Forelimb muscle (tissue), 1 donor: ENCODE data around the gene ABCD1. TPM values are rescaled to one million over a fixed set of nuclear protein-coding genes. Genes with fewer than 3 reads are reported as not detected.
"Not testable (repeated sequence)": the region's sequence is repeated elsewhere in the genome, so short reads cannot be mapped to it uniquely, and the experiment has no call there.

ENCODE experiments used
- DNase-seq: peaks from one replicate; pipeline ENCODE4 v3.0.0-alpha.2; 2013; ENCODE audit warnings: low read depth
- polyA plus RNA-seq: library from polyadenylated mRNA; unstranded; fragments of 120-200 nt; gene quantifications from one replicate; pipeline ENCODE4 v1.2.1, GENCODE V29; 2013; ENCODE audit not compliant: insufficient read length

The ABCD1 gene
- 10.3 TPM for polyA plus RNA-seq

DNA sequence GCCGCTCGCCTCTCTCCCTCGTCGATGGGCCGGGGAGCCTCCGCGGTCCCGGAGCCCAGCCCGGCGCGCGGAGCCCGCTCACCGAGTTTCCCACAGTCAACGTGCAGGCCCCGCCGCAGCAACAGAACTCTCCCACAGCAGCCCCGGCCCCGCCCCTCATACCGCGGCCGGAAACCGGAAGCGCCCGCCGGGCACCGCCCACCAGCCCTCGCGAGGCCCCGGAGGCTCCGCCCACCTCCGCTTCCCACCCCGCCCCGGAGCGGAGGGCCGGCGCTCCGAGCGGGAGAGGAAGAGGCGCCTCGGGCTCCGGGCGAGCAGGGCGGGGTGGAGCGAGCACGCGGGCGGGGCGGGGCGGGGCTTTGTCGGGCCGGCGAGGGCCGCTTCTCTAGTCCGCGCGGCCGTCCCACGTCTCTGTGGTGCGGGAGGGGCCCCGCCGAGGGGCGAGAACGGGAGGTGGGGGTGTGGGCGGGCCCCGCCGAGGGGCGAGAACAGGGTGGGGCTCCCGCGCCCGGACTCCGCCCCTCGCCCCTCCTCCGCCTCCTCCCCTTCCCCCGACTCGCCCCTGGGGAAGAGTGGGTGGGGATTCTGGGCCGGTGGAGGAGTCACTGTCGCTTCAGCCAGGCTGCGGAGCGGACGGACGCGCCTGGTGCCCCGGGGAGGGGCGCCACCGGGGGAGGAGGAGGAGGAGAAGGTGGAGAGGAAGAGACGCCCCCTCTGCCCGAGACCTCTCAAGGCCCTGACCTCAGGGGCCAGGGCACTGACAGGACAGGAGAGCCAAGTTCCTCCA lies at the start of gene ABCD1, which contains the start of gene BCAP31:
Gene ABCD1 (plus strand): TSS at position 605 of the 787 bp plus-strand sequence. CDS start 411 bp downstream, outside the sequence.
Gene BCAP31 (minus strand): TSS at position 136 of the 787 bp plus-strand sequence. CDS start 1,143 bp downstream, outside the sequence.
- DNase-seq: peak; percentile 45

- DNase-seq: no peak
These were observed 43.5 kb upstream of the ABCD1 start for GRCh38 chrX:153681175-153681574.

DNA sequence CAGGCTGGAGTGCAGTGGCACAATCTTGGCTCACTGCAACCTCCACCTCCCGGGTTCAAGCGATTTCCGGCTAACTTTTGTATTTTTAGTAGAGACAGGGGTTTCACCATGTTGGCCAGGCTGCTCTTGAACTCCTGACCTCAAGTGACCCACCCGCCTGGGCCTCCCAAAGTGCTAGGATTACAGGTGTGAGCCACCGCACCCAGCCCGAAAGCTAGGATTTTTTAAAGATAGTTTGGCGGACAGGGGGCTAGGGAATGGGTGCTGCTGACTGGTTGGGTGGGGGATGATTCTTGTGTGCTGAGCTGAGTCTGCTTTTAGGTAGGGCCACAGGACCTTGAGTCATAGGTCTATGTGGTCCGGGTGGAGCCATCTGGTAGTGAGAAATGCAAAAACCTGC lies 41.2 kb upstream of the ABCD1 start:
- DNase-seq: not testable (repeated sequence)

DNA sequence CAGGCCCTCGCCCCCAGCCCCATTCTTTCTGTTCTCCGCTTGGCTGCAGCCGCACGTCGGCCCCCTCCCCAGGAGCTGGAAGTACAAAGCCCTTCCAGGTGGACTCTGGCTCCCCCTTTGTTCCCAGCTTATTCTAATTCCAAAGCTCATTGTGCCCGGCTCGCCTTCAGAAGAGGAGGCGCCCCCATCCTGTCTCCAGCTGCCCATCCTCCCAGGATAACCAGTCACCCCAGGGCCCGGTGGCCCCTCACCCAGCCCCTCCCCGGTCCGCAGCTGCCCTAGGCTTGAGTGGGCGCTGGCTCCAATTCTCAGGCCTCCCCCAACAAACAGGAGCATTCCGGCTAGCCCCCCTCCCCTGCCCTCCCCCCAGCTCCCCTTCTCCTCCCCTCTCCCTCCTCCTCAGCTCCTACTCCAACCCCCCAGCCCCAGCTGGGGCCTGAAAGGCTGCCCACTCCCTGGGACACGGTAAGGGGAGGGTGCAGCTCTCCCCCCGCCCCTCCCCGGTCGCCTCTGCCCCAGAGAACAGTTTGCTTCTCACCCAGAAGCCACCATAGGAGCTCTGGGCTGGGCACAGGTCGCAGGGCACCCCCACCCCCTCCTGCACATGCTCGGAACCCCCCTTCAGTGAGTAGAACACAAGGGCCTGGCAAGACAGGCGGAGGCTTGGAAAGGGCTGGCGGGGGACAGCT lies 40.0 kb upstream of the ABCD1 start:
- DNase-seq: no peak

GRCh38 chrX:153685156-153685536 lies 39.5 kb upstream of the ABCD1 start:
- no peak for DNase-seq

- DNase-seq: no peak
These were observed 38.6 kb upstream of the ABCD1 start for GRCh38 chrX:153685751-153686696.

DNA sequence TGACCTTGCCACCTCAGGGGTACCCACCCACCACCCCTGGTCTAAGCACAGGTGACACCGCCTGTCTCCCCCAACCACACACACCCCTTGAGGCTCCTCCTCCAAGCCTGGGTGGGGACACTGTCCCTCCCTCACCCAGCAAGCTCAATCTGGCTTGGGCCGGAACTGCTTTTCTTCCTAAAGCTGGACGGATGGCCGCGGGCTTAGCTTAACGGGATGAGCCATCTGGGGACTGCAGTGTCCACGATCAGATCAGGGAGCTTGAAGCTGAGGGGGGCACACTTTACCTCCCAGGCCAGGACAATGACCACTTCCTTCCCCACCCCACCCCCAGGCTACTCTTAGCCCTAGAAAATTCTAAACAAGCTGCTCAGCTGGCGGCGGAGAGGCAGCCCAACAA lies 37.9 kb upstream of the ABCD1 start:
- no peak for DNase-seq

DNA sequence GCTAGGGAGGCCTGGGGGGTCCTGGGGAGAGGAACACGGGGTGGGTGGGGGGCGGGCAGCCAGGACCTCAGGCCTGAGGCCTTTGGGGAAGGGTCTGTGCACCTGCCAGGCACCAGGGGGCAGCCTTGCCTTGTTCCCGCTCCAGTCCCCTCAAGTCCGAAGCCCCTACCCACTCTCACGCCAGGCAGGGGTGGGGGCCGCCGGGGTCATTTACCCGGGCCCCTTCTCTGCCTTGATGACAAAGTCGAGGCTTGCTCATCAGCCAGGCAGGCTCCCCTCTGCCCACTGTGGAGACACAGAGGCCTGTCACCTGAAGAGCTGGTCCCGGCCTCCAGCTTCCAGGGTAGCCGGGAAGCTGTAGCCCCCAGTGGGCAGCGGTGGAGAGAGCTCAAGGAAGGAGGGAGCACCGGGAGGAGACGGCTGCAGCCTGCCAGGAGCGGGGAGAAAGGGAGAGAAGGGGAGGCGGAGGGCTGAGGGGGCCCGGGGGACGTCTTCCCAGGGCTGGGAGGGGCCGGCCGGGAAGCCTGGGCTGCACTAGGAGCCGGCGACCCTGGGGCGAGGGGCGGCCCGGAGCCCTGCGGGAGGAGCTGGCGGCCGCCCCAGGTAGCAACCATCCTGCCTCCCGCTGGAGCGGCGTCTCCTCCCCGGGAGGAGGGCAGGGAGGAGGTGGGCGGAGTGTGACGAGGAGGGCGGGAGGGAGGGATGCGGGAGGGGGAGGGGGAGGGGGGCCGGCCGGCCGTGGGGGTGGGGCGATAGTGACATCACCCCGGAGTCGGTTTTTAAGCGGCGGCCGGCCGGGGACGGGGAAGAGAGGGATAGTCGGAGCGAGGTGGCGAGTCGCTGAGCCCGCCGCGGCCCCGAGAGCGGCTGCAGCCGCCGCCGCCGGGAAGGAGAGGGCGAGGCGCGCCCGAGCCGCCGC lies 37.3 kb upstream of the ABCD1 start, which contains the start of gene SLC6A8:
Gene SLC6A8 (plus strand): TSS at position 806 of the 919 bp plus-strand sequence. CDS start 649 bp downstream, outside the sequence.
- peak; percentile 8 for DNase-seq

DNA sequence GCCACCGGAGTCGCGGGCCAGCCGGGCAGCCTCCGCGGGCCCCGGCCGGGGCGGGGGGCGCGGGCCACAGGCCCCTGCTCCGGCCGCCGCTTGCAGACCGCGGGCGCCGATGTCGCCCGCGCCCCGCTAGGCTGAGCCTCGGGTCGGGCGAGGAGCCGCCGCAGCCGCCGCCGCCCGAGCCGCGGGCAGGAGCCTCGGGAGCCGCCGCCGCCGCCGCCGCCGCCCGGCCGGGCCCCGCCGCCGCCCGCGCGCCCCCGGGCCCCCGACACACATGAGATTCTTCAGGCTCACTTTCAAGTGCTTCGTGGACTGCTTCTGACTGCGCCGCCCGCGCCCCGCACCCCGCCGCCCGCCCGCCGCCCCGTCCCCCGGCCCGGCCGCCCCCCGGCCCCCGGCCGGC lies 36.6 kb upstream of the ABCD1 start:
- DNase-seq: no peak

DNA sequence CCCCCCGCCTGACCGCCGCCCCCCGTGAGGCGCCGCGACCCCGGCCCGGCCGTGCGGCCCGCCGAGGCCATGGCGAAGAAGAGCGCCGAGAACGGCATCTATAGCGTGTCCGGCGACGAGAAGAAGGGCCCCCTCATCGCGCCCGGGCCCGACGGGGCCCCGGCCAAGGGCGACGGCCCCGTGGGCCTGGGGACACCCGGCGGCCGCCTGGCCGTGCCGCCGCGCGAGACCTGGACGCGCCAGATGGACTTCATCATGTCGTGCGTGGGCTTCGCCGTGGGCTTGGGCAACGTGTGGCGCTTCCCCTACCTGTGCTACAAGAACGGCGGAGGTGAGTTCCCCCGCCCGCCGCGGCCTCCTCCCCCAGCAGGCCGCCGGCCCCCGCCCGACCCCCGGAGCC lies 36.1 kb upstream of the ABCD1 start:
- DNase-seq: no peak

DNA sequence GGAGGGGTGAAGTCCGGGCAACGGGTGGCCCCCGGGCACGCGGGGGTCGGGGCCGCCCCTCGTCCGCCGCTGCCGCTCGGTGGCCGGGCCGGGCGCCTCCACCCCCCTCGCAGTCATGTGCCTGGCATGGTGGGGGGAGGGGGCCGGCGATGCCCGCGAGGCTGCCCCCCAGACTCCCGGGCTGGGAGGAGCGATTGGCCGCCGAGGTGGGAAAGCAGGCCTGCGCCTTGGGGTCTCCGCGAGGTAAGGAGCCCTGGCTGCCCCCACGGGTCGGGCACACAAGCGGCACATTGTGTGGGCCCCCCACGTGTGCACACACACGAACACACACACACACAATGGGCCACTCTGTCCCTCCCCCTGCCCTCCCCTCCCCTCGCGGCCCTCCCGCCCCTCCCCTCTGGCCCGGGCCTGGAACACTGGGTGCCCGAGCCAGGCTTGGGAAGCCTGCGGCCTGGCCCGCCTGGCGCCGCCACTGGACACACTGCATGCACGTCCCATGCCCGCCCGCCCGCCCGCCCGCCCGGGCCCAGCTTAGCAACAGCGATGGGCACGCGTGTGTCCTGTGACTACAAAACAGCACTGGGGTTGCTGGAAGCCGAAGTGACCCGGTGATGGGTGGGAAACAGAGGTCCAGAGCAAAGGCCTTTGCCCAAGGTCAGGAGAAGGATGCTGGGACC lies 35.6 kb upstream of the ABCD1 start:
- no peak for DNase-seq

GRCh38 chrX:153689654-153690465 lies 34.8 kb upstream of the ABCD1 start:
- DNase-seq: no peak

DNA sequence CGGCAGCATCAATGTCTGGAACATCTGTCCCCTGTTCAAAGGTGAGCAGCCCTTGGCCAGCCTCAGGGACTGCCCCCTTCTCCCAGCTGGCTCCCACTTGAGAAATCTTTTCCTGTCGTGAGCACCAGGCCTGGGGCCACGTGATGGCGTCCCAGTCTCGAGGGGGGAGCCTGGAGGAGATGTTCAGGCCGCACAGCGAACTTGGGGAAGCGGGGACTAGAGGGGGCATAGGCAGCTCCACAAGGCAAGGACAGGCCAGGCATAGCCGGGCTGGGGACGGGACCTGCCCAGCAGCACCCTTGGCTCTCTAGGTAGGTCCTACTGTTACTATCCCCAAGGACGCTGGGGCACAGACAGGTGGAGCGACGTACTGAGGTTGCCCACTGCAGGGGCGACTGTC lies 34.2 kb upstream of the ABCD1 start:
- no peak for DNase-seq

DNA sequence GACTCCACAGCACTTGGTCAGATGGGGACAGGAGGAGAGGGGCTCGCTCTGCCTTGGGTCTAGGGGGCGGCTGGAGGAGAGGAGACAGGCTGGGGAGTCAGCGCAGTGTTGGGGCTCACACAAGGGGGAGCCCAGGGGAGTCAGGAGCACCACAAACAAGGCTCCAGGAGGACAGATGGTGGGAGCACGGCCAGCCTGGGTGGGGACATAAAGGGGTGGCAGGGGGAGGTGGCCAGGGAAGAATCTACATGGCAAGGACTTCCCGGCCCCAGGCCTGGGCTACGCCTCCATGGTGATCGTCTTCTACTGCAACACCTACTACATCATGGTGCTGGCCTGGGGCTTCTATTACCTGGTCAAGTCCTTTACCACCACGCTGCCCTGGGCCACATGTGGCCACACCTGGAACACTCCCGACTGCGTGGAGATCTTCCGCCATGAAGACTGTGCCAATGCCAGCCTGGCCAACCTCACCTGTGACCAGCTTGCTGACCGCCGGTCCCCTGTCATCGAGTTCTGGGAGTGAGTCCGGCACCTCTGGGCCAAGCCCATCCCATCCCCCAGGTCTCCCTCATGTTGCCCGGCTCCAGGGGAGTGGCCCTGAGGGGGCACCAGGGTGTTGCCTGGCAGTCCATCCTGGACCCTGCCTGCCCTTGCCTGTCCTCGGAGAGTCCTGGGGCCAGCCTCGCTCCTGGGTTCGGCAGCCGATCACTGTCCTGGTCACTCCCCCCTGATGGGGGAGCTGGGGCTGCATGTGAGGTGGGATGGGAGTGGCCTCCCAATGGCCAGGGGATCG lies 33.4 kb upstream of the ABCD1 start:
- not testable (repeated sequence) for DNase-seq

DNA sequence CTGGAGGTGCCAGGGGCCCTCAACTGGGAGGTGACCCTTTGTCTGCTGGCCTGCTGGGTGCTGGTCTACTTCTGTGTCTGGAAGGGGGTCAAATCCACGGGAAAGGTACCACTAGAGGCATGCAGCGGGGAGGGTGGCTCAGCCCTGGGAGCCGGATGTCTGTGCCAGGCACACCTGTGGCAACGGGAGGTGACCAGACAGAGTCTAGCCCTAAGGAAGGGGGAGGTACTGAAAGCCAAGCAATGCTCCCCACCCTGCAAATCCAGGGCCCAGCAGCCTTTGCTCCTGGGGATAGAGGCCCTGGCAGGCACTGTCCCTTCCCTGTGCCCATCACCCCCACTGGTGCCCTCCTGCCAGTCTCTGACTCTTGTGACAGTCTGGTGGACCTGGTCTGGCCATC lies 32.7 kb upstream of the ABCD1 start:
- no peak for DNase-seq

DNA sequence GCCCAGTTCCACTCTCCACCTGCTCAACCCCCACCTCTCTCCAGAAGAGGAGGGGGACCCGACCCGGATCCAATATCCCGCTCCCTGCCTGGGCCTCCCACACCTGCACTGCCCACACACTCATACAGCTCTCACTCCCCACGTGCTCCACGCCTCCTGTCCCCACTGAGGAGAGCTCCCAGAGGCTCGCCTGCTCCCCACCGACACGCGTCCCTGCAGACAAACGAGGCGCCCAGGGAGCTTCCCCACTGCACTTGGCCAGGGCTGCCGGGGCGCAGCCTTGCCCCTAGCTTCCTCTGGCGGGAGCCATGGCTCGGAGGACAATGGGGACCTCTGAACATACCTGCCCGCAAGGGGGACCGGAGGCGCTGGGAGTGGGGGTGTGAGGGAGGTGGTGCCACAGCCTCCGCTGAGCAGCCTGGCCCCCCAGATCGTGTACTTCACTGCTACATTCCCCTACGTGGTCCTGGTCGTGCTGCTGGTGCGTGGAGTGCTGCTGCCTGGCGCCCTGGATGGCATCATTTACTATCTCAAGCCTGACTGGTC lies 32.0 kb upstream of the ABCD1 start:
- no peak for DNase-seq

DNA sequence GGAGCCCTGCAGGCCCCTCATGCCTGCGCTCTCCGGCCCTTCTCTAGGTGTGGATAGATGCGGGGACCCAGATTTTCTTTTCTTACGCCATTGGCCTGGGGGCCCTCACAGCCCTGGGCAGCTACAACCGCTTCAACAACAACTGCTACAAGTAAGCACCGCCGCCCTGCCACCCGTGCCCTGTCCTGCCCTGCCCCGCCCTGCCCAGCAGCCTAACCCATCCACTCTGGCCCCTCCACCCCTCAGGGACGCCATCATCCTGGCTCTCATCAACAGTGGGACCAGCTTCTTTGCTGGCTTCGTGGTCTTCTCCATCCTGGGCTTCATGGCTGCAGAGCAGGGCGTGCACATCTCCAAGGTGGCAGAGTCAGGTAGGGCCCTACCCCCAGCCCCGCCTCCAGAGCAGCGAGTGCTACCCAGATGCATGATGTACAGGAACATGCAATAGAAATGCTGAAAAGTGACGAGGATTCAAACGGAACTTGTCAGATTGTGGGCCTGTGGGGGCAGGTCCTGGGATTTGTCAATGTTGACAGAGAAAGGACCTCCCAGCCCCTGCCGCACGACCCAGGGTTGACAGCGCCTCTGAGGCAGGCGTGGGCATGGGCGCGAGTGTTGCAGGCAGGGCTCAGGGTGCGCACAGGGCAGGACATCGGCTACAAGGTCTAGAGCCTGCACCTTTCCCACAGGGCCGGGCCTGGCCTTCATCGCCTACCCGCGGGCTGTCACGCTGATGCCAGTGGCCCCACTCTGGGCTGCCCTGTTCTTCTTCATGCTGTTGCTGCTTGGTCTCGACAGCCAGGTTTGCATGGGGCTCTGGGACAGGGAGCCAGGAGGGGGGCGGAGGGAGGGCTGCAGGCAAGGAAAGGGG lies 31.2 kb upstream of the ABCD1 start:
- no peak for DNase-seq
